DOHH2 (cell line): Measurements from ENCODE around the gene GORASP1.

ENCODE experiments used
- H3F3A ChIP-seq: fragments of 200-600 bp; sonication (generic), shearing (Covaris generic); 2 replicates; pipeline ENCODE4 v1.6.0; 2016; ENCODE audit warnings: antibody characterized with exemption, mild to moderate bottlenecking; ENCODE audit not compliant: control insufficient read depth, insufficient read depth
- H3K27ac ChIP-seq: fragments of 200-600 bp; sonication (generic); 2 replicates; pipeline ENCODE4 v1.5.1; 2014; ENCODE audit warnings: low read depth, mild to moderate bottlenecking, low read length, moderate library complexity
- H3K27me3 ChIP-seq: fragments of 200-600 bp; sonication (generic); 2 replicates; pipeline ENCODE4 v1.6.1; 2014; ENCODE audit warnings: mild to moderate bottlenecking, low read length, mixed read lengths; ENCODE audit not compliant: control insufficient read depth
- H3K36me3 ChIP-seq: fragments of 200-600 bp; sonication (generic); 2 replicates; pipeline ENCODE4 v1.6.1; 2014; ENCODE audit warnings: mild to moderate bottlenecking, low read length, moderate library complexity, mixed read lengths; ENCODE audit not compliant: control insufficient read depth
- H3K4me1 ChIP-seq: fragments of 200-600 bp; sonication (generic); 2 replicates; pipeline ENCODE4 v1.6.1; 2014; ENCODE audit warnings: mild to moderate bottlenecking, low read length, mixed read lengths; ENCODE audit not compliant: control insufficient read depth
- H3K4me2 ChIP-seq: fragments of 200-600 bp; sonication (generic); 2 replicates; pipeline ENCODE4 v1.6.0; 2014; ENCODE audit warnings: mild to moderate bottlenecking, low read length, moderate library complexity
- H3K4me3 ChIP-seq: fragments of 200-600 bp; sonication (generic); 2 replicates; pipeline ENCODE4 v1.5.1; 2014; ENCODE audit warnings: mild to moderate bottlenecking, low read length, mixed read lengths
- H3K79me2 ChIP-seq: fragments of 200-600 bp; sonication (generic); 2 replicates; pipeline ENCODE4 v1.6.1; 2014; ENCODE audit warnings: mild to moderate bottlenecking, low read length, mixed read lengths; ENCODE audit not compliant: control insufficient read depth
- H3K9me2 ChIP-seq: fragments of 200-600 bp; sonication (generic); replicated peaks from 2 replicates; pipeline ENCODE4 v1.6.1; 2014; ENCODE audit warnings: mild to moderate bottlenecking, low read length, mixed read lengths; ENCODE audit not compliant: control insufficient read depth
- H3K9me3 ChIP-seq: fragments of 200-600 bp; sonication (generic); 2 replicates; pipeline ENCODE4 v1.6.1; 2014; ENCODE audit warnings: antibody characterized with exemption, low read length, mixed read lengths; ENCODE audit not compliant: control insufficient read depth, insufficient read depth
- H4K20me1 ChIP-seq: fragments of 200-600 bp; sonication (generic); 2 replicates; pipeline ENCODE4 v1.6.0; 2014; ENCODE audit warnings: low read depth, mild to moderate bottlenecking, antibody characterized with exemption, low read length, moderate library complexity; ENCODE audit not compliant: control insufficient read depth, insufficient read depth
- CTCF ChIP-seq: fragments of 200-600 bp; sonication (generic); IDR thresholded peaks from one replicate; pipeline ENCODE4 v1.5.1; 2014; ENCODE audit warnings: antibody characterized with exemption, mild to moderate bottlenecking, low read depth, low read length; ENCODE audit not compliant: poor library complexity, severe bottlenecking
- EZH2phosphoT487 ChIP-seq: fragments of 200-600 bp; sonication (generic); IDR thresholded peaks from 2 replicates; pipeline ENCODE4 v1.6.1; 2017; ENCODE audit warnings: borderline replicate concordance, mild to moderate bottlenecking, antibody characterized with exemption, low read length, moderate library complexity, mixed read lengths

The GORASP1 gene

GRCh38 chr3:39142067-39142466 lies 34.6 kb upstream of the GORASP1 start:
- Histone ChIP-seq H3K27me3 (no peaks in the 10 kb centered on the region), H3K79me2 (peaks cover 37% of the 10 kb centered on the region), H3K27ac (no peak overlapping the region), H3K36me3 (peaks cover 75% of the 10 kb centered on the region), H3K9me2 (no peaks in the 10 kb centered on the region), H3K4me2 (no peak overlapping the region), H4K20me1 (no peaks in the 10 kb centered on the region; the same call in 1 of the 2 replicates), H3K9me3 (no peaks in the 10 kb centered on the region), H3K4me3 (no peak overlapping the region), H3K4me1 (peaks cover 34% of the 10 kb centered on the region), H3F3A (peaks cover 5% of the 10 kb centered on the region; the same call in 1 of the 2 replicates)
- no peak for TF ChIP-seq CTCF
- no peak for TF ChIP-seq EZH2phosphoT487

GRCh38 chr3:39141171-39141995 lies 34.0 kb upstream of the GORASP1 start:
- Histone ChIP-seq H3K9me2 (no peaks in the 10 kb centered on the region), H3K4me1 (peaks cover 27% of the 10 kb centered on the region), H4K20me1 (no peaks in the 10 kb centered on the region; the same call in 1 of the 2 replicates), H3F3A (peaks cover 5% of the 10 kb centered on the region; the same call in 1 of the 2 replicates), H3K27me3 (no peaks in the 10 kb centered on the region), H3K79me2 (peaks cover 30% of the 10 kb centered on the region), H3K36me3 (peaks cover 69% of the 10 kb centered on the region), H3K27ac (no peak overlapping the region), H3K9me3 (no peaks in the 10 kb centered on the region), H3K4me3 (no peak overlapping the region), H3K4me2 (no peak overlapping the region)
- TF ChIP-seq CTCF (no peak), EZH2phosphoT487 (no peak)

- no peak overlapping the region for H3K4me2 ChIP-seq
- no peak overlapping the region for H3K4me3 ChIP-seq
- no peaks in the 10 kb centered on the region for H3K9me2 ChIP-seq
- H3K36me3 ChIP-seq: peaks cover 59% of the 10 kb centered on the region
- H3K9me3 ChIP-seq: no peaks in the 10 kb centered on the region
- H3K27me3 ChIP-seq: no peaks in the 10 kb centered on the region
- TF ChIP-seq CTCF: no peak
- no peak for TF ChIP-seq EZH2phosphoT487
- peaks cover 18% of the 10 kb centered on the region for H3K4me1 ChIP-seq
- H3K79me2 ChIP-seq: peaks cover 22% of the 10 kb centered on the region
- no peak overlapping the region for H3K27ac ChIP-seq
- no peaks in the 10 kb centered on the region; the same call in 1 of the 2 replicates for H4K20me1 ChIP-seq
- peaks cover 1% of the 10 kb centered on the region; the same call in 1 of the 2 replicates for H3F3A ChIP-seq
Observed at GRCh38 chr3:39140341-39140971, 33.0 kb upstream of the GORASP1 start.
